Measurements from ENCODE around the gene TRIOBP. TPM values are rescaled to one million over a fixed set of nuclear protein-coding genes. Genes with fewer than 3 reads are reported as not detected.
A peak's percentile ranks its signal among the peaks of the same experiment; 100 is the strongest.
"Not testable (repeated sequence)": the region's sequence is repeated elsewhere in the genome, so short reads cannot be mapped to it uniquely, and the experiment has no call there.

TRIOBP gene
- total RNA-seq, 2 donors from 2014 or later: 114 to 115 TPM

GRCh38 chr22:37654563-37655251, 42.1 kb upstream of the TRIOBP start:
- H3K27me3 ChIP-seq (replicated peaks; ENCODE audit: insufficient read depth): no peaks in the 10 kb centered on the region
- H3K27ac ChIP-seq: no peak overlapping the region
- H3K36me3 ChIP-seq: peaks cover 0 to 4% of the 10 kb centered on the region in 2 donors
- intact Hi-C loops (cut with DNase I): no loop called here
- 80% methylated on average over 14 of the region's 14 CpGs for WGBS
- no peak overlapping the region for H3K4me3 ChIP-seq
- no peaks in the 10 kb centered on the region for H3K9me3 ChIP-seq
- no peaks in the 10 kb centered on the region for H3K4me1 ChIP-seq (replicated peaks)
- DNase-seq (ENCODE audit: low spot score): no peak
- TF ChIP-seq POLR2AphosphoS5 (IDR thresholded peaks at IDR 0.05): no peak
- TF ChIP-seq CTCF (IDR thresholded peaks at IDR 0.05): no peak
- TF ChIP-seq POLR2A (IDR thresholded peaks at IDR 0.05): no peak

DNA sequence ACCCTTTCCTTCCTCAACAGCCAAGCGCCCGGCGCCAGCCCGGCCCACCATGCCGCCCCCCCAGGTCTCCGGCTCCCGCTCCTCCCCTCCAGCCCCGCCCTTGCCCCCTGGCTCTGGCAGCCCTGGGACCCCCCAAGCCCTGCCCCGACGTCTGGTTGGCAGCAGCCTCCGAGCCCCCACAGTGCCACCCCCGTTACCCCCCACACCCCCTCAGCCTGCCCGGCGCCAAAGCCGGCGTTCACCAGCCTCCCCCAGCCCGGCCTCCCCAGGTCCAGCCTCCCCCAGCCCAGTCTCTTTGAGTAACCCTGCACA, 41.6 kb upstream of the TRIOBP start:
- peaks cover 0 to 4% of the 10 kb centered on the region in 2 donors for H3K36me3 ChIP-seq
- intact Hi-C loops (cut with DNase I): no loop called here
- H3K4me1 ChIP-seq (replicated peaks): no peaks in the 10 kb centered on the region
- H3K27ac ChIP-seq: no peak overlapping the region
- H3K9me3 ChIP-seq: no peaks in the 10 kb centered on the region
- 89% methylated on average over 16 of the region's 17 CpGs for WGBS
- TF ChIP-seq POLR2A (IDR thresholded peaks at IDR 0.05): no peak
- TF ChIP-seq POLR2AphosphoS5 (IDR thresholded peaks at IDR 0.05): no peak
- no peak for TF ChIP-seq CTCF (IDR thresholded peaks at IDR 0.05)
- H3K27me3 ChIP-seq (replicated peaks; ENCODE audit: insufficient read depth): no peaks in the 10 kb centered on the region
- no peak overlapping the region for H3K4me3 ChIP-seq
- DNase-seq (ENCODE audit: low spot score): no peak

- not testable (repeated sequence) for DNase-seq (ENCODE audit: low spot score); H3K9me3 ChIP-seq; H3K27ac ChIP-seq
Measured at GRCh38 chr22:37656583-37656982, 40.3 kb upstream of the TRIOBP start.

DNA sequence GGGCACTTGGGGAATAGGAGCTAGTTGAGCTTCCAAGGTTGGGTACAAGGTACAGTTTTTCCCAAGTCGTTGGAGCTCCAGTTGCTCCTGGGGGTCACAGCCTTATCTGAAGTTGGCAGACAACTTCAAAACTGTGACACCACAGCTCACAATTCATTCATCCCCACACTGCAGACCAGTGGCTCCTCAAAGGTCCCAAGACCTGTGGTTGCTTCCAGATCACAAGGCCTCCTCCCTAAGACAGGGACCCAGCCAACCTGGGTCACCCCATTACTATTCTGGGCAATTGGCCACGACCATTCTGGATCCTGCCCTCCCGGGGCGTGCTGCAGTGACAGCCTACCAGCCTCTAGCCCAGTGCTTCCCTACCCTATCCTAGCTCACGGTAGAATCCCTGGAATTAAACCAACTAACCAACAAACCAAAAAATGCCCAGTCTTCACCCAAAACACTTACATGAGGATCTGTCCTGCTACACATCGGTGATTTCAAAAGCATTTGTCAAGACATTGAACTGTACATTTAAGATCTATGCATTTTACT, 39.2 kb upstream of the TRIOBP start:
- TF ChIP-seq CTCF (IDR thresholded peaks at IDR 0.05) (no peak), POLR2A (IDR thresholded peaks at IDR 0.05) (no peak), POLR2AphosphoS5 (IDR thresholded peaks at IDR 0.05) (no peak)
- intact Hi-C loops (cut with DNase I): no loop called here
- peaks cover 0 to 4% of the 10 kb centered on the region in 2 donors for H3K36me3 ChIP-seq
- H3K27me3 ChIP-seq (replicated peaks; ENCODE audit: insufficient read depth): no peaks in the 10 kb centered on the region
- H3K9me3 ChIP-seq: no peaks in the 10 kb centered on the region
- H3K4me3 ChIP-seq: peak overlapping the region; percentile 49 to 62
- DNase-seq (ENCODE audit: low spot score): no peak
- WGBS: 11% methylated on average over 6 of the region's 6 CpGs
- peaks cover 3% of the 10 kb centered on the region for H3K4me1 ChIP-seq (replicated peaks)
- H3K27ac ChIP-seq: peak overlapping the region; percentile 50 to 73

More at GRCh38 chr22:37656583-37656982, 40.3 kb upstream of the TRIOBP start:
- H3K4me3 ChIP-seq; H3K36me3 ChIP-seq; intact Hi-C loops (cut with DNase I); H3K4me1 ChIP-seq (replicated peaks); H3K27me3 ChIP-seq (replicated peaks; ENCODE audit: insufficient read depth): not testable (repeated sequence)
- WGBS: 96% methylated on average over 4 of the region's 4 CpGs

DNA sequence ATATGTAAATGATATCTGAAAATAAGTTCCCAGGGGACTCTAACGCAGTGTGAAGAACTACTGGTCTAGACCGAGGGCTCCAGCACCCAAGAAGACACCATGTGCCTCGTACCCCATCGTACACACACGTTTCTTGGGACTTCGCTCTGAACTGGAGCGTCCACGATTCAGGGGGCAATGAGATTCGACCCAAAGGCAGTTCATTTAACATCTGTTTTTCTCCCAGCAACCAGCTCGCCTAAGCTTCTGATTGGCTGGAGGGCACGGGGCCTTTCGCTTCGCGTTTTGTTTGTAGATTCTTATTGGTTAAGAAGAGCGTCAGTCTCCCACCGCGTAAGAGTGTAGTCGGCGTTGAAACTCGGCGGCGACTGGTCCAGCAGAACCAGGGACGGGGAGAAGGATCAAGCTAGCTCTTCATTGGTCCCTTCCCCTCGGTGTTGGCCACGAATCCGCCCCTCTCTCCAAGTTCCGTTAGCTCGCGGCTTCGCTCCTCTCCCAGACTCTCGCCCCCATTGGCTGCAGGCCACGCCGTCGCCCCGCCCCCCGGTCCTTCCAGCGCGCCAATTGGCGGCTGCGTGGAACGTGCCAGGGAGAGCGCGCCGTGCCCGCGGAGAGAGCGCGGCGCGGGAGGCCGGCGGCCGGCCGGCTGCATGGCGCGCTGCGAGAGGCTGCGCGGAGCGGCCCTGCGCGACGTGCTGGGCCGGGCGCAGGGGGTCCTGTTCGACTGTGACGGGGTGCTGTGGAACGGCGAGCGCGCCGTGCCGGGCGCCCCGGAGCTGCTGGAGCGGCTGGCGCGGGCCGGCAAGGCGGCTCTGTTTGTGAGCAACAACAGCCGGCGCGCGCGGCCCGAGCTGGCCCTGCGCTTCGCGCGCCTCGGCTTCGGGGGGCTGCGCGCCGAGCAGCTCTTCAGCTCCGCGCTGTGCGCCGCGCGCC, 38.4 kb upstream of the TRIOBP start, which contains the start of gene PDXP:
Gene PDXP, plus strand, starts transcription at position 591 of the 933 bp plus-strand sequence. Its CDS starts 60 bp downstream, at position 651.
- under 1% methylated on average over 69 of the region's 101 CpGs for WGBS
- peaks cover 0 to 3% of the 10 kb centered on the region in 2 donors for H3K36me3 ChIP-seq
- H3K4me3 ChIP-seq: peak within 1 kb of the TSS; percentile 49 to 62
- DNase-seq (ENCODE audit: low spot score): peak; percentile 99
- H3K9me3 ChIP-seq: no peaks in the 10 kb centered on the region
- H3K27me3 ChIP-seq (replicated peaks; ENCODE audit: insufficient read depth): no peaks in the 10 kb centered on the region
- H3K4me1 ChIP-seq (replicated peaks): peaks cover 3% of the 10 kb centered on the region
- TF ChIP-seq POLR2AphosphoS5 (IDR thresholded peaks at IDR 0.05): peak; percentile 91
- TF ChIP-seq POLR2A (IDR thresholded peaks at IDR 0.05): peak; percentile 43
- no peak for TF ChIP-seq CTCF (IDR thresholded peaks at IDR 0.05)
- intact Hi-C loops (cut with DNase I): no loop called here
- peak within 1 kb of the TSS; percentile 50 to 73 for H3K27ac ChIP-seq
